ENCODE measurements around the gene ABCD4. TPM values are rescaled to one million over a fixed set of nuclear protein-coding genes. Genes with fewer than 3 reads are reported as not detected.

Gene ABCD4
- total RNA-seq, 4 donors from 2014 or later, result 20.0 to 45.4 (median 33.0) TPM

DNA sequence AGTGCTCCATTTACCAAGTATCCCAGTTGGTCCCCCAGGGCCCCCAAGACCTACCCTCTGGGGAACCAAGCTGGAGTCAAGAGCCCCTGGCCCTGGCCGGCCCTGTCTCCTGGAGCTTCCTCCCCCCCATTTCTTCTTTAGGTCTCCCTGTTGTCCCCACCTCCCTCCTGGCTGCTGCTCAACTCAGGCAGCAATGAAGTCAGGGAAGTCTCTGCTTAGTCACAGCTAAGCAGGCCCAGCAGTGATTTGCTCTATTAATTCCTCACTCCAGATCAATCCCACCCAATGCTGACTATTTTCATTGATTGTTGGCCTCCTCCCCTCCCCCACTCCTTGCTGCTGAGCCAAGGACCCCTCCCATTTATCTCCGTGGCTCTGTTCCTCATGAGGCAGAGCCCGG lies 35.1 kb downstream of the ABCD4 start:
- Histone ChIP-seq H3K27me3 (peaks cover 21% of the 10 kb centered on the region), H3K36me3 (no peaks in the 10 kb centered on the region), H3K4me1 (no peaks in the 10 kb centered on the region), H3K4me3 (no peak overlapping the region), H3K27ac (no peak overlapping the region), H3K9me3 (no peaks in the 10 kb centered on the region)
- WGBS, 2 donors (ENCODE audit: low coverage in 1 of 2), result 43% methylated on average over 3 of the region's 3 CpGs; no CpG with 5 or more reads in 1 of the 2 donors
- TF ChIP-seq POLR2AphosphoS5 (IDR thresholded peaks at IDR 0.05) (no peak), POLR2A (IDR thresholded peaks at IDR 0.05) (no peak), EP300 (IDR thresholded peaks at IDR 0.05) (no peak)
- TF ChIP-seq, protein P1, sequence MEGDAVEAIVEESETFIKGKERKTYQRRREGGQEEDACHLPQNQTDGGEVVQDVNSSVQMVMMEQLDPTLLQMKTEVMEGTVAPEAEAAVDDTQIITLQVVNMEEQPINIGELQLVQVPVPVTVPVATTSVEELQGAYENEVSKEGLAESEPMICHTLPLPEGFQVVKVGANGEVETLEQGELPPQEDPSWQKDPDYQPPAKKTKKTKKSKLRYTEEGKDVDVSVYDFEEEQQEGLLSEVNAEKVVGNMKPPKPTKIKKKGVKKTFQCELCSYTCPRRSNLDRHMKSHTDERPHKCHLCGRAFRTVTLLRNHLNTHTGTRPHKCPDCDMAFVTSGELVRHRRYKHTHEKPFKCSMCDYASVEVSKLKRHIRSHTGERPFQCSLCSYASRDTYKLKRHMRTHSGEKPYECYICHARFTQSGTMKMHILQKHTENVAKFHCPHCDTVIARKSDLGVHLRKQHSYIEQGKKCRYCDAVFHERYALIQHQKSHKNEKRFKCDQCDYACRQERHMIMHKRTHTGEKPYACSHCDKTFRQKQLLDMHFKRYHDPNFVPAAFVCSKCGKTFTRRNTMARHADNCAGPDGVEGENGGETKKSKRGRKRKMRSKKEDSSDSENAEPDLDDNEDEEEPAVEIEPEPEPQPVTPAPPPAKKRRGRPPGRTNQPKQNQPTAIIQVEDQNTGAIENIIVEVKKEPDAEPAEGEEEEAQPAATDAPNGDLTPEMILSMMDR (IDR thresholded peaks at IDR 0.05), result no peak
- no peak for ATAC-seq

DNA sequence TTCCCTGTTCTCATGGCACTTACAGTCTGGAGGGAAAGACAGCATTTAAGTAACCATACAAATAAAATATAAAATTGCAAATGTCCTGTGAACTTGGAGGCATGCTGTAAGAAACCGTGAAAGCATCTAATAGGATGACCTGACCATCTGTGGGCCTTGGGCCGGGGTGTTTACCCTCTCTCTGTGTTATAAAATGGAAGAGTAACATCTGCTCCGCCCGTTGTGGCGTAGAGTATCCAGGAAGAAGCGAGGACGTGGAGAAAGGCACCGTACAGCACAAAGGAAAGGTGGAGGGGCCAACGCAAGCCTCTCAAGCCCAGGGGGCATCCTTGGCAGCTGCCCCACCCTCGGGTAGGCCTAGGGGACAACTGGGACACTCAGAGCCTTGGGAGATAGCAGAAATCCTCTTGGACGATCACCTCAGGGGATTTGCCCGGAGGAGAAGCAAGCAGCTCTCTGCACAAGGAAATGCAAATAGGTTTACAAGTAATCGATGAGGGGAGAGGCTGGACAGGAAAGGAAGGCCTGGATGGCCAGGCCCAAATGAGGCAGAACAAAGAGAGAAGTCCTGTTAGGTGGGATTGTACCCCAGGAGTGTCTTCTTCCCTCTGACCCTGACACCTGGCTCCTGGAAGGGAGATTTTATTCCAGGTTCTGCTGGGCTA lies 37.3 kb downstream of the ABCD4 start:
- H3K9me3 ChIP-seq, result no peaks in the 10 kb centered on the region
- H3K4me3 ChIP-seq, result no peak overlapping the region
- WGBS, 2 donors (ENCODE audit: low coverage in 1 of 2), result 36 to 69% methylated on average over 4 to 9 of the region's 13 CpGs
- no peaks in the 10 kb centered on the region for H3K4me1 ChIP-seq
- H3K27me3 ChIP-seq, result peaks cover 12% of the 10 kb centered on the region
- no peaks in the 10 kb centered on the region for H3K36me3 ChIP-seq
- no peak for ATAC-seq
- TF ChIP-seq POLR2AphosphoS5 (IDR thresholded peaks at IDR 0.05) (no peak), EP300 (IDR thresholded peaks at IDR 0.05) (no peak)
- TF ChIP-seq, protein P1 (IDR thresholded peaks at IDR 0.05), result no peak
- no peak overlapping the region for H3K27ac ChIP-seq

DNA sequence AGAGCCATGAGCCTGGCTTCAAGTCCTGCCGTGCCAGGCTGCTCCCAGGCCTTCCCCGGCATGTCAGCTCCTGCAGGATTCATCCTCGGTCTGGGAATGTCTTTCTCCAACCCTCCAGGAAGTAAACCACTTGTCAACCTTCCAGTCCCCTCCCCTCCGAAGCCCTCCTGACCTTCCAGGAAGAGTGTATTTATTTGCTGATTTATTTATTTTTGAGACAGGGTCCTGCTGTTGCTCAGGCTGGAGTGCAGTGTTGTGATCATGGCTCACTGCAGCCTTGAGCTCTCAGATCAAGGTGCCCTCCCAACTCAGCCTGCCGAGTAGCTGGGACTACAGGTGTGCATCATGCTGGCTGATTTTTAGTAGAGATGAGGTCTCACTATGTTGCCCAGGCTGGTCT lies 38.8 kb downstream of the ABCD4 start:
- Histone ChIP-seq H3K4me1 (no peaks in the 10 kb centered on the region), H3K27me3 (peaks cover 14% of the 10 kb centered on the region), H3K36me3 (no peaks in the 10 kb centered on the region), H3K4me3 (no peak overlapping the region), H3K27ac (no peak overlapping the region), H3K9me3 (no peaks in the 10 kb centered on the region)
- WGBS, 2 donors (ENCODE audit: low coverage in 1 of 2), result 37 to 44% methylated on average over 2 to 3 of the region's 5 CpGs
- TF ChIP-seq, protein P1 (IDR thresholded peaks at IDR 0.05), result no peak
- TF ChIP-seq POLR2A (IDR thresholded peaks at IDR 0.05), result no peak
- TF ChIP-seq POLR2AphosphoS5 (IDR thresholded peaks at IDR 0.05), result no peak
- TF ChIP-seq EP300 (IDR thresholded peaks at IDR 0.05), result no peak
- ATAC-seq, result no peak

DNA sequence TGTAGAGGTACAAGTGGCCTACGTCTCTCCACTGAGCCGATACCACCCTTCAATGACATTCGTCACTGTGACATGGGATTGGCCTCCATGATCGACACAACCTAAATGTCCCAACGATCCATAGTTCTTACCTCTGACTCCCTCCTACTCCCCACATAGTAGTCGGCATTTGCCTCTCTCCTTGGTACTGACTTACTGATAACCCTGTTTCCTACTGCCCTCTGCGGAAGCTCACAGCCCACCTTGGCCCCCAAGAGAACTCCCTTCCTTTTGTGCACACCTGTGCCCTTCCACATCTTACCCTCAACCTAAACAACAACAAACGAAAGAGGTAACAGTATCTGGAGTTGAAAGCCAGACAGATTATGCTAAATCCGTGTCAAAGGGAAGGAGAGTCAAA lies 39.6 kb downstream of the ABCD4 start:
- Histone ChIP-seq H3K36me3 (no peaks in the 10 kb centered on the region), H3K9me3 (no peaks in the 10 kb centered on the region), H3K27me3 (peaks cover 21% of the 10 kb centered on the region), H3K4me3 (no peak overlapping the region), H3K4me1 (peaks cover 0 to 5% (median 3%) of the 10 kb centered on the region in 3 donors), H3K27ac (no peak overlapping the region)
- ATAC-seq, result no peak
- TF ChIP-seq POLR2A (IDR thresholded peaks at IDR 0.05) (no peak), POLR2AphosphoS5 (IDR thresholded peaks at IDR 0.05) (no peak), EP300 (IDR thresholded peaks at IDR 0.05) (no peak)
- TF ChIP-seq, protein P1 (IDR thresholded peaks at IDR 0.05), result no peak
- WGBS, 2 donors (ENCODE audit: low coverage in 1 of 2), result 76 to 79% methylated on average over 6 to 9 of the region's 9 CpGs

DNA sequence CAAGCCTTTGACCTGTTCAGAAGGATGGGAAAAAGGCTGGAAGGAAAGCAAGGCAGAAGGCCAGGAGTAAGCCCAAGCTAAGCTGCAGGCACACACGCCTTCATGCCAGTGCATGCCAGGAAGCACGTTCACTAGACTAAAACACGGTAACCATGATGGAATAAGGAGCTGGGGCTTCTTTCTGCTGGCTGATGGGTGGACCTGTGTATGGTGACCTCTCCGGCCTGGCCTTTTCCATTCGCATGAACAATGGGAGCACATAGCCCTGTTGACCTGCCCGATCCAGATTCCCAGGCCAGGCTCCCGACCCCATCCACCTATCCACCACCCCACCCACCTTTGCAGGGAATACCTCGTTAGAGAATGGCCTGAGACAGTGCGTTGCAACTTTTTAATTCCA lies 40.7 kb downstream of the ABCD4 start:
- 91% methylated on average over 9 of the region's 9 CpGs; no CpG with 5 or more reads in 1 of the 2 donors for WGBS, 2 donors (ENCODE audit: low coverage in 1 of 2)
- Histone ChIP-seq H3K27me3 (peaks cover 23% of the 10 kb centered on the region), H3K9me3 (no peaks in the 10 kb centered on the region), H3K4me3 (no peak overlapping the region), H3K27ac (no peak overlapping the region), H3K36me3 (no peaks in the 10 kb centered on the region), H3K4me1 (peaks cover 0 to 15% (median 8%) of the 10 kb centered on the region in 3 donors)
- no peak for ATAC-seq
- TF ChIP-seq, protein P1 (IDR thresholded peaks at IDR 0.05), result no peak
- TF ChIP-seq POLR2AphosphoS5 (IDR thresholded peaks at IDR 0.05) (no peak), EP300 (IDR thresholded peaks at IDR 0.05) (no peak), POLR2A (IDR thresholded peaks at IDR 0.05) (no peak)

All from gastroesophageal sphincter (tissue), 4 donors.